NT2/D1 (cell line): ENCODE results near the gene WDR83.

Experiments used
- DNase-seq: peaks from one replicate; pipeline ENCODE4 v3.0.0-alpha.2; 2011; ENCODE audit warnings: low read depth, low spot score
- H3K27me3 ChIP-seq: 2 replicates; pipeline ENCODE4 v1.6.0; 2011; ENCODE audit warnings: mild to moderate bottlenecking; ENCODE audit not compliant: insufficient read length, insufficient read depth
- H3K36me3 ChIP-seq: 2 replicates; pipeline ENCODE4 v1.6.1; 2011; ENCODE audit warnings: mild to moderate bottlenecking, low read length, mixed read lengths; ENCODE audit not compliant: insufficient read depth, insufficient read length
- H3K4me1 ChIP-seq: 2 replicates; pipeline ENCODE4 v1.5.1; 2011; ENCODE audit not compliant: insufficient read depth, insufficient read length
- H3K4me3 ChIP-seq: 2 replicates; pipeline ENCODE4 v1.5.1; 2011; ENCODE audit warnings: low read depth; ENCODE audit not compliant: insufficient read length
- H3K9ac ChIP-seq: 2 replicates; pipeline ENCODE4 v1.6.0; 2011; ENCODE audit warnings: low read depth; ENCODE audit not compliant: insufficient read length
- H3K9me3 ChIP-seq: 2 replicates; pipeline ENCODE4 v1.5.1; 2011; ENCODE audit warnings: mild to moderate bottlenecking, low read length; ENCODE audit not compliant: insufficient read depth
- SUZ12 ChIP-seq: IDR thresholded peaks from 2 replicates; pipeline ENCODE4 v1.6.1; 2011; ENCODE audit not compliant: insufficient read length, insufficient read depth; ENCODE audit errors: extremely low read depth
- YY1 ChIP-seq: IDR thresholded peaks from 2 replicates; pipeline ENCODE4 v1.6.1; 2011; ENCODE audit not compliant: insufficient read length, insufficient read depth
- ZNF274 ChIP-seq: IDR thresholded peaks from 2 replicates; pipeline ENCODE4 v1.6.1; 2011; ENCODE audit warnings: mild to moderate bottlenecking, low read depth, low read length

The WDR83 gene

GRCh38 chr19:12656899-12657571 is 9.6 kb upstream of the WDR83 start:
- DNase-seq: no peak
- no peak for TF ChIP-seq YY1
- TF ChIP-seq SUZ12: no peak
- no peak for TF ChIP-seq ZNF274
- no peak overlapping the region for H3K9ac ChIP-seq
- peaks cover 2% of the 10 kb centered on the region for H3K4me1 ChIP-seq
- H3K4me3 ChIP-seq: no peak overlapping the region
- H3K9me3 ChIP-seq: no peaks in the 10 kb centered on the region
- H3K27me3 ChIP-seq: no peaks in the 10 kb centered on the region
- H3K36me3 ChIP-seq: peaks cover 66% of the 10 kb centered on the region

- Histone ChIP-seq H3K9me3 (no peaks in the 10 kb centered on the region), H3K27me3 (no peaks in the 10 kb centered on the region), H3K4me3 (no peak overlapping the region), H3K9ac (no peak overlapping the region), H3K36me3 (peaks cover 69% of the 10 kb centered on the region), H3K4me1 (peaks cover 2% of the 10 kb centered on the region)
- DNase-seq: no peak
- TF ChIP-seq YY1 (no peak), SUZ12 (no peak), ZNF274 (no peak)
Measured at GRCh38 chr19:12657966-12658365, 8.6 kb upstream of the WDR83 start.

GRCh38 chr19:12660980-12661379 is 5.6 kb upstream of the WDR83 start:
- no peak overlapping the region for H3K4me3 ChIP-seq
- no peak for DNase-seq
- no peaks in the 10 kb centered on the region for H3K9me3 ChIP-seq
- TF ChIP-seq ZNF274: no peak
- no peak for TF ChIP-seq YY1
- no peak for TF ChIP-seq SUZ12
- no peaks in the 10 kb centered on the region for H3K27me3 ChIP-seq
- H3K9ac ChIP-seq: no peak overlapping the region
- peaks cover 14% of the 10 kb centered on the region for H3K4me1 ChIP-seq
- peaks cover 79% of the 10 kb centered on the region for H3K36me3 ChIP-seq

GRCh38 chr19:12664406-12665280 is 2.0 kb upstream of the WDR83 start:
- H3K36me3 ChIP-seq: peaks cover 66% of the 10 kb centered on the region
- TF ChIP-seq SUZ12 (no peak), ZNF274 (no peak), YY1 (no peak)
- no peaks in the 10 kb centered on the region for H3K27me3 ChIP-seq
- H3K4me3 ChIP-seq: no peak overlapping the region
- H3K9me3 ChIP-seq: no peaks in the 10 kb centered on the region
- no peak overlapping the region for H3K9ac ChIP-seq
- no peak for DNase-seq
- H3K4me1 ChIP-seq: peaks cover 23% of the 10 kb centered on the region

- Histone ChIP-seq H3K9me3 (no peaks in the 10 kb centered on the region), H3K4me3 (no peak overlapping the region), H3K36me3 (peaks cover 62% of the 10 kb centered on the region), H3K9ac (no peak overlapping the region), H3K27me3 (no peaks in the 10 kb centered on the region), H3K4me1 (peaks cover 23% of the 10 kb centered on the region)
- DNase-seq: no peak
- TF ChIP-seq YY1 (no peak), ZNF274 (no peak), SUZ12 (no peak)
Measured at GRCh38 chr19:12665281-12665573, 1.4 kb upstream of the WDR83 start.

- TF ChIP-seq YY1 (no peak), ZNF274 (no peak), SUZ12 (no peak)
- Histone ChIP-seq H3K27me3 (no peaks in the 10 kb centered on the region), H3K4me1 (peaks cover 26% of the 10 kb centered on the region), H3K9me3 (no peaks in the 10 kb centered on the region), H3K4me3 (peak overlapping the region; percentile 73), H3K9ac (peak overlapping the region; percentile 76), H3K36me3 (peaks cover 62% of the 10 kb centered on the region)
- no peak for DNase-seq
Measured at GRCh38 chr19:12665671-12666264, 839 bp upstream of the WDR83 start.

GRCh38 chr19:12667731-12668302 is 1.2 kb downstream of the WDR83 start:
- no peak for TF ChIP-seq YY1
- no peak for TF ChIP-seq ZNF274
- TF ChIP-seq SUZ12: no peak
- Histone ChIP-seq H3K36me3 (peaks cover 55% of the 10 kb centered on the region), H3K4me1 (peaks cover 26% of the 10 kb centered on the region), H3K27me3 (no peaks in the 10 kb centered on the region), H3K9ac (no peak overlapping the region), H3K9me3 (no peaks in the 10 kb centered on the region), H3K4me3 (peak overlapping the region; percentile 89)
- DNase-seq: no peak
